ENCODE measurements around the gene CREB3L1.

The CREB3L1 gene

DNA sequence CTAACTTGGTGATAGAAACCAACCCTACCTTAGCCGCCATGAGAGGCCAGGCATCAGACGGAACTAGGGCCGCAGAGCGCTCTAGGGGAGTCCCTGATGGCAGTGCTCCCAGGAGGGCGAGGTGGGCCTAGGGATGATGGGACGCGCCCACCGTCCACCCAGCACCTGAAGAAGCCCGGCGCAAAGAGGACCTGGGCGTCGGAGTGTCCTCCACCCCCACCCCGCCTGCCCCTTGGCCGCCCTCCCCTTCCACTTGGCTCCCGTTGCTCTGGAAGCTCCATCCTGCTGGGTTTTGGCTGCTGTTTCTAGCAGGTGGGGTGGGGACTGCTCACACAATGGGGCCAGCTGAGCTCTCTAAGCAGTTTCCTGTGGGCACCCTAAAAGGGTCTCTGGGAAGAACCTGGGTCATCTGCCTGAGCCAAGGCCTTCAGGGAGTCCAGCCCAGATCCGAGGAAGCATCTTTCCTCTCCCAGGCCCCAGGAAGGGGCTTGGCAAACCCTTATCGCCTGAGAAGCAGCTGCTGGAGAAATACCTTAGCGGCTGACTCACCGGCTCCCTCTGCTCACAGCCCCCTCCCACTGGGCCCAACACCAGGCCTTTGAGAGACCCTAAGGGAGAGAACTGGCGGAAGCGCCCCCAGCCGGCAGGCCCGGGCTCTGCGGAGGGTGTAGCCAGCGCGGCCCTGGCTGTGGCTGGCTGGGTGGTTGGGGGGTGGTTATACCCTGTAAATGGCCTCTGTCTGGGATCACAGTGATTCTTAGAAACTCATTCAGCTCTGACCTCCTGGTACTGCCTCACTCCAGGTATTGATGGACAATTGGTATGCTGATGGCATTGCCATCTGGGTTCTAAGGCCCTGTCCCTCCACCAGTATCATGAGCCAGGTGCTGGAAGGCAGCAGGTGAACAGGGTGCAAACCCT is 19.3 kb downstream of the CREB3L1 start:
- no peaks in the 10 kb centered on the region for H3K9me2 ChIP-seq (replicated peaks; ENCODE audit: insufficient read depth, low read length)
- no peaks in the 10 kb centered on the region for H3K9me3 ChIP-seq (ENCODE audit: insufficient read depth, low read length)
- H3K4me3 ChIP-seq (ENCODE audit: insufficient read depth, low read length, poor library complexity, severe bottlenecking) = no peak overlapping the region
- no peak for TF ChIP-seq EZH2phosphoT487 (conservative IDR thresholded peaks at IDR 0.05; ENCODE audit: low read length)
- TF ChIP-seq, protein P1, sequence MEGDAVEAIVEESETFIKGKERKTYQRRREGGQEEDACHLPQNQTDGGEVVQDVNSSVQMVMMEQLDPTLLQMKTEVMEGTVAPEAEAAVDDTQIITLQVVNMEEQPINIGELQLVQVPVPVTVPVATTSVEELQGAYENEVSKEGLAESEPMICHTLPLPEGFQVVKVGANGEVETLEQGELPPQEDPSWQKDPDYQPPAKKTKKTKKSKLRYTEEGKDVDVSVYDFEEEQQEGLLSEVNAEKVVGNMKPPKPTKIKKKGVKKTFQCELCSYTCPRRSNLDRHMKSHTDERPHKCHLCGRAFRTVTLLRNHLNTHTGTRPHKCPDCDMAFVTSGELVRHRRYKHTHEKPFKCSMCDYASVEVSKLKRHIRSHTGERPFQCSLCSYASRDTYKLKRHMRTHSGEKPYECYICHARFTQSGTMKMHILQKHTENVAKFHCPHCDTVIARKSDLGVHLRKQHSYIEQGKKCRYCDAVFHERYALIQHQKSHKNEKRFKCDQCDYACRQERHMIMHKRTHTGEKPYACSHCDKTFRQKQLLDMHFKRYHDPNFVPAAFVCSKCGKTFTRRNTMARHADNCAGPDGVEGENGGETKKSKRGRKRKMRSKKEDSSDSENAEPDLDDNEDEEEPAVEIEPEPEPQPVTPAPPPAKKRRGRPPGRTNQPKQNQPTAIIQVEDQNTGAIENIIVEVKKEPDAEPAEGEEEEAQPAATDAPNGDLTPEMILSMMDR (IDR thresholded peaks at IDR 0.05; ENCODE audit: insufficient read depth, low read length, poor library complexity, severe bottlenecking) = peak; percentile 18
- H3K27ac ChIP-seq (ENCODE audit: low read depth, low read length) = no peak overlapping the region
- no peak overlapping the region for H2AFZ ChIP-seq (ENCODE audit: low read depth, low read length, severe bottlenecking)
- no peaks in the 10 kb centered on the region for H3K27me3 ChIP-seq (ENCODE audit: low read length)
- H4K20me1 ChIP-seq (ENCODE audit: low read depth, low read length) = no peaks in the 10 kb centered on the region
- no peaks in the 10 kb centered on the region for H3K36me3 ChIP-seq (ENCODE audit: low read length)
- H3F3A ChIP-seq (ENCODE audit: insufficient read depth) = no peaks in the 10 kb centered on the region
- H3K79me2 ChIP-seq (ENCODE audit: insufficient read depth, low read length) = no peaks in the 10 kb centered on the region
- no peak overlapping the region for H3K9ac ChIP-seq (ENCODE audit: low read length)
- H3K4me2 ChIP-seq (ENCODE audit: low read depth, low read length, poor library complexity, severe bottlenecking) = no peak overlapping the region

DNA sequence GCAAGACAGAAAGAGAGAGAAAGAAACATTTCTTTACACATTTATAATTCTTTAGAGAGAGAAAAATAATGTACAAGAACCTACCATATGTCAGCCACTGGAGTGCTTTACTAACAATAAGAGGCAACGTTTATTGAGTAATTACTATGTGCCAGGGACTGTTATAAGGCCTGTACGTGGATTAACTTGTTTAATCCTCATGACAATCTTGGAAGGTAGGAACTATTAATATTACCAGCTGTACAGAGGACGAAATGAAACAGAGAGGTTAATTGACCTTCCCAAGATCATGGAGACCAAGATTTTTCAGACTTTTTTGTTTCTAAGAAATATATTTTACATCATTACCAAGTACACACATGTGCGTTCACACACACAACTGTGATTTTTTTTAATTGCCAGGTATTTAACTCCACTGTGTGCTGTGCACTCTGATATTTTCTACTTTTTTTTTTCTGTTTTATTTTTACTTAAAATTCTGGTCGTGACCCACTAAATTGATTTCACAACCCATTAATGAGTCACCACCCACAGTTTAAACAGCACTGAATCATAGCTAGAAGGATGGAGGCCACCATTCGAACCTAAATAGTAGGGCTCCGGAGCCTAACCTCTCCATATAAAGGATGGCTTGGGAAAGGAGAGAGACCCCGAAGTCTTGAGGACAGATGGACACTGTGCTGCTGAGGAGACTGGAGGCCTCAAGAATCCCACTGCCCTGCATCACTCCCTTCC is 21.4 kb downstream of the CREB3L1 start:
- Histone ChIP-seq H3K79me2 (ENCODE audit: insufficient read depth, low read length) (no peaks in the 10 kb centered on the region), H3K9ac (ENCODE audit: low read length) (no peak overlapping the region), H3K9me2 (replicated peaks; ENCODE audit: insufficient read depth, low read length) (no peaks in the 10 kb centered on the region), H3F3A (ENCODE audit: insufficient read depth) (no peaks in the 10 kb centered on the region), H3K36me3 (ENCODE audit: low read length) (no peaks in the 10 kb centered on the region), H3K27ac (ENCODE audit: low read depth, low read length) (no peak overlapping the region), H3K4me2 (ENCODE audit: low read depth, low read length, poor library complexity, severe bottlenecking) (no peak overlapping the region), H3K27me3 (ENCODE audit: low read length) (no peaks in the 10 kb centered on the region), H3K4me3 (ENCODE audit: insufficient read depth, low read length, poor library complexity, severe bottlenecking) (no peak overlapping the region), H3K9me3 (ENCODE audit: insufficient read depth, low read length) (no peaks in the 10 kb centered on the region), H2AFZ (ENCODE audit: low read depth, low read length, severe bottlenecking) (no peak overlapping the region), H4K20me1 (ENCODE audit: low read depth, low read length) (no peaks in the 10 kb centered on the region)
- TF ChIP-seq EZH2phosphoT487 (conservative IDR thresholded peaks at IDR 0.05; ENCODE audit: low read length) = no peak
- TF ChIP-seq, protein P1 (IDR thresholded peaks at IDR 0.05; ENCODE audit: insufficient read depth, low read length, poor library complexity, severe bottlenecking) = no peak

DNA sequence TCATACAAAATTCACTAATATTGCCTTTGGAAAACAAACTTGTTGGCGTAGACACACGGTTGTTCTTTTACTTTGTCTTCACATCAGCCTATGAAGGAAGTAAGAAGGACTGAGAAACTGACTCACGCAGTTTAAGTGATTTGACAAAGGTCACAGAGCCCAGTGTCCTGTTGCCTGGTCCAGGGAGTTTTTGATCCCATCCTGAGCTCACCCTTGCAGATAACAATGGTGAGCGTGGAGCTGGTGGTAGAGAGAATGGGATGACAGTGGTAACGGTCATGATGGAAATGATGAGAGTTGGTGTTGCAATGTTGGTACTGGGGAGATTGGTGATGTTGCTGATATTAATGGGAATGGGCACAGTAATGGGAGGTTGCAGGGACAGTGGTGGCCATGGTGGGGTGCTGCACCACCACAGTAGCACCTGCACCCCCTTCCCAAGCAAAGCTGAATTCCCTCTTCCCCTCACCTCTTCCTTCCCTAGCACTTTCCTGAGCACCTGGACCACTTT is 22.0 kb downstream of the CREB3L1 start:
- no peak for TF ChIP-seq EZH2phosphoT487 (conservative IDR thresholded peaks at IDR 0.05; ENCODE audit: low read length)
- TF ChIP-seq, protein P1 (IDR thresholded peaks at IDR 0.05; ENCODE audit: insufficient read depth, low read length, poor library complexity, severe bottlenecking) = no peak
- H4K20me1 ChIP-seq (ENCODE audit: low read depth, low read length) = no peaks in the 10 kb centered on the region
- H3K9me3 ChIP-seq (ENCODE audit: insufficient read depth, low read length) = no peaks in the 10 kb centered on the region
- H3K36me3 ChIP-seq (ENCODE audit: low read length) = no peaks in the 10 kb centered on the region
- H3K27me3 ChIP-seq (ENCODE audit: low read length) = no peaks in the 10 kb centered on the region
- no peak overlapping the region for H3K9ac ChIP-seq (ENCODE audit: low read length)
- no peak overlapping the region for H3K4me2 ChIP-seq (ENCODE audit: low read depth, low read length, poor library complexity, severe bottlenecking)
- no peaks in the 10 kb centered on the region for H3K9me2 ChIP-seq (replicated peaks; ENCODE audit: insufficient read depth, low read length)
- no peak overlapping the region for H3K4me3 ChIP-seq (ENCODE audit: insufficient read depth, low read length, poor library complexity, severe bottlenecking)
- H3K79me2 ChIP-seq (ENCODE audit: insufficient read depth, low read length) = no peaks in the 10 kb centered on the region
- no peak overlapping the region for H3K27ac ChIP-seq (ENCODE audit: low read depth, low read length)
- no peak overlapping the region for H2AFZ ChIP-seq (ENCODE audit: low read depth, low read length, severe bottlenecking)
- H3F3A ChIP-seq (ENCODE audit: insufficient read depth) = no peaks in the 10 kb centered on the region
